BLaER1 (cell line): Measurements from ENCODE around the gene NACC2.

Experiments
- H3K27ac ChIP-seq: shearing (Covaris generic); formaldehyde crosslinking; 2 replicates; pipeline ENCODE4 v1.8.1; 2022
- H3K27me3 ChIP-seq: shearing (Covaris generic); formaldehyde crosslinking; 2 replicates; pipeline ENCODE4 v1.8.1; 2022
- H3K36me3 ChIP-seq: shearing (Covaris generic); formaldehyde crosslinking; 2 replicates; pipeline ENCODE4 v1.8.1; 2022
- H3K4me1 ChIP-seq: shearing (Covaris generic); formaldehyde crosslinking; 2 replicates; pipeline ENCODE4 v1.8.1; 2022
- H3K4me2 ChIP-seq: shearing (Covaris generic); formaldehyde crosslinking; 2 replicates; pipeline ENCODE4 v1.8.1; 2022
- H3K4me3 ChIP-seq: shearing (Covaris generic); formaldehyde crosslinking; 2 replicates; pipeline ENCODE4 v1.8.1; 2022
- H3K9ac ChIP-seq: shearing (Covaris generic); formaldehyde crosslinking; 2 replicates; pipeline ENCODE4 v1.8.1; 2022
- H3K9me3 ChIP-seq: shearing (Covaris generic); formaldehyde crosslinking; 2 replicates; pipeline ENCODE4 v1.8.1; 2022
- H4K20me1 ChIP-seq: shearing (Covaris generic); formaldehyde crosslinking; 2 replicates; pipeline ENCODE4 v1.8.1; 2022
- Cebpa-rat ChIP-seq: shearing (Covaris generic); IDR thresholded peaks from 2 replicates; pipeline ENCODE4 v1.8.1; 2022

Gene NACC2

DNA sequence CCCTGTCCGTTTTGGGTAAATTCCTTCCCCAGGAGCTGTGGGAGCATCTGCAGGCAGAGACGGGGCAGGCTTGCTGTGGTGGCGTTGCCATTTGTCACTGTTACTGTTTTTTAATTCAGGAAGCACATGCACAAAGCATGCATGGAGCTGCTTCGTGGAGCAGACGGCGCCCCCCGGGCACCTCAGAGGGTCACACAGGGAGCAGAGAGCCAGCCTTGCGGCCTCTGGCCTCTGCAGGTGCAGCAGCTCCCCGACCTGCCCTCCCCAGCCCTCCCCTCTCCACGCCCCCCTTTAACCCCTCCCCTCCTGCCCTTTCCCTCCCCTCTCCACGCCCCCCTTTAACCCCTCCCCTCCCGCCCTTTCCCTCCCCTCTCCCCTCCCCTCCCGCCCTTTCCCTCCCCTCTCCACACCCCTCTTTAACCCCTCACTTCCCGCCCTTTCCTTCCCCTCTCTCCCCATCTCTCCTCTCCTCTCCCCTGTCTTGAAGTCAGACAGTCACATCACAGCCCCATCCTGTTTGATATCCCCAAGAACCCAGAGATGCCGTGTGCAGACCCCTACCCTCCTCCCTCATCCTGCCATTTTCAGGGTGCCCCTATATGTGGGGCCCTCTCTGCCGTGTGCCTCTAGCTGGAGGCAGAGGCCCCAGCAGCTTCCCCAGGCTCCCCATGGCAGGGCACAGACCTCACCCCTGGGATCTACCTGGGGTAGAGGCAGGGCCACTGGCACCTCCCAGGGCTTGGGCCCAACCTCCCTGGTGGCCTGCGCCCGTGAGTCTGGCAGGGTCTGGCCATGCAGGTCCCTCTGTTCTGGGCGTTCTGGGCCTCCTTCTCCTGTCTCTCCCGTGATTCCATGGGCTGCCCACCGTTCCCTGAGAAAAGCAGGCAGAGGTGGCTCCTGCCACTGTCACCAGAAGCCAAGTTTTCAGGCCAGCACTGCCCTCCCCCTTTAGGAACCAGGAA lies 104.3 kb downstream of the NACC2 start:
- no peaks in the 10 kb centered on the region for H4K20me1 ChIP-seq
- H3K27ac ChIP-seq: peak overlapping the region; percentile 91
- no peak for TF ChIP-seq Cebpa-rat
- H3K27me3 ChIP-seq: no peaks in the 10 kb centered on the region
- H3K4me1 ChIP-seq: peaks cover 96% of the 10 kb centered on the region
- H3K9me3 ChIP-seq: no peaks in the 10 kb centered on the region
- peak overlapping the region; percentile 66 for H3K9ac ChIP-seq
- H3K4me3 ChIP-seq: no peak overlapping the region
- H3K36me3 ChIP-seq: no peaks in the 10 kb centered on the region
- peak overlapping the region; percentile 98 for H3K4me2 ChIP-seq

DNA sequence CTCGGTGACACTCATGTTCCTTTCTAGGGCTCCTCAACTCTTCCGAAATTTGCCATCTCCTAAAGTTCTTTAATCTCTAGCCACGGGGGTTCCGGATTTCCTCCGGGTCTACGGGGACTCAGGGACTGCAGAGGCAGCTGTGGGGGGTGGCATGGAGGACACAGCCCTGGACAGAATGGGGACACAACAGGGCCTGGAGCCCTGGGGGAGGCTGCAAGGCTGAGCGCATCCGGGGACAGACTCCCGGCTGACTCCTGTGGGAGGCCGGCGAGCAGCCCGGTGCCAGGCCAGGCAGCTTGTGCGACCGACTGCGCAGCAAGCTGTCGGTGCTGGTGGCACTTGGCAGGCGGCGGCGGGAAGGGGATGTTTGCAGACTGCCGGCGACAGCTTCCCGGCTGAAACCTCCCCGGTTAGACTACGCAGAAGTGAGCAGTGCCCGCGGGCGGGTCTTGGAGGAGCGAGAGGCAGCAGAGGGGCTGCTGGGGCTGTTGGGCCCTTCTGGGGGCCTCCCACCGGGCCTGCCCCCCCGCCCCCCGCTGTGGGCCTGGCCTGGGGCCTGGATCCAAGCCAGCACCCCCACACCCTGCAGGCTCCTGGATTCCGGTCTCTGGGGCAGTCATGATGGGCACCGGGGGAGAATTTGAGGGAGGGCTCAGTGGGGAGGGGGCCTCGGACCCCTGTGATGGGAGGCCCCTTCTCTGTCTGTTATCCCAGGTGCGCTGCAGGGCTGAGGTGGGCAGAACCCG lies 105.2 kb downstream of the NACC2 start:
- Histone ChIP-seq H4K20me1 (no peaks in the 10 kb centered on the region), H3K9ac (no peak overlapping the region; the same call in 1 of the 2 replicates), H3K36me3 (no peaks in the 10 kb centered on the region), H3K9me3 (no peaks in the 10 kb centered on the region), H3K4me3 (no peak overlapping the region), H3K27ac (peak overlapping the region; percentile 72), H3K4me2 (peak overlapping the region; percentile 85), H3K4me1 (peaks cover 94% of the 10 kb centered on the region), H3K27me3 (no peaks in the 10 kb centered on the region)
- TF ChIP-seq Cebpa-rat: no peak

DNA sequence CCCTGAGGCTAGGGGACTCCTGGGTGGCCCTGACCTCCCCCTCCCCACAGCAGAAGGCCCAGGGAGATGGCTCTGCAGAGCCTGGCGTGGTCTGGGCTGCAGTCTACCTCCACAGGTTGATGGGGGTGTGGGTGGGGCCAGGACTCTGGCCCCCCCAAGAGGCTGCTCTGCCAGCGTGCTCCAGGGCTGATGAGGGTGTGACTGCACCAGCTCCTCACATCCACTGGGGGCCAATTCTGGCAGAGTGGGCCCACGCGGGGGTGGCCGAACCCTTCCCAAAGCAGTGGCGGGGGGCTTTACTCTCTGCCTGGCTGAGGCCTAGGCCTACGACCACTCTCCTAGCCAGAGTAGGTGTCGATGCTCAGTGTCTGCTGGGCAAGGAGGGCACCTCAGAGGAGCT lies 105.9 kb downstream of the NACC2 start:
- no peak for TF ChIP-seq Cebpa-rat

DNA sequence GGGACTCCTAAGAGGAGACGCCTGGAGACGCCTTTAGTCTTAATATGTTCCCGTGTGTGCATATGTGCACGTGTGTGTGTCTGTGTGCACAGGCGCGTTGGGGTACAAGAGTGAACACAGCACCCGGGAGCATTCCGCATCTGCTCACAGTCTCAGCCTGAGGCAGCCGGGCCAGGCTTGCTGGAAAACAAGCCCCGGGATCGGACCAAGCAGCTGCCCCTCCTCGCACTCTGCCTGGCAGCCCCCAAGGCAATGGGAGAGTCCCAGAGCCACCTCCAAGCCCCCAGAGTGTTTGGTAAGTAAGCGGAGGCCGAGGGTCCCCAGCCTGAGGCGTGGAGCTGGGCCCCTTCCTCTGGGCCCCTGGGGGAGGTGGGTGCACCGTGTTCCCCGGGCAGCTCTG lies 106.6 kb downstream of the NACC2 start:
- Histone ChIP-seq H3K4me3 (no peak overlapping the region), H3K27ac (peak overlapping the region; percentile 72; the same call in 1 of the 2 replicates), H3K4me2 (peak overlapping the region; percentile 85), H3K9ac (no peak overlapping the region), H3K36me3 (no peaks in the 10 kb centered on the region), H3K9me3 (no peaks in the 10 kb centered on the region), H3K27me3 (no peaks in the 10 kb centered on the region), H4K20me1 (no peaks in the 10 kb centered on the region), H3K4me1 (peaks cover 94% of the 10 kb centered on the region)
- TF ChIP-seq Cebpa-rat: no peak

More for the DNA sequence above, 105.9 kb downstream of the NACC2 start:
- Histone ChIP-seq H3K27ac (peak overlapping the region; percentile 72), H3K9ac (no peak overlapping the region; the same call in 1 of the 2 replicates), H3K36me3 (no peaks in the 10 kb centered on the region), H3K4me3 (no peak overlapping the region), H3K9me3 (no peaks in the 10 kb centered on the region), H3K4me1 (peaks cover 94% of the 10 kb centered on the region), H3K4me2 (peak overlapping the region; percentile 85), H3K27me3 (no peaks in the 10 kb centered on the region), H4K20me1 (no peaks in the 10 kb centered on the region)

DNA sequence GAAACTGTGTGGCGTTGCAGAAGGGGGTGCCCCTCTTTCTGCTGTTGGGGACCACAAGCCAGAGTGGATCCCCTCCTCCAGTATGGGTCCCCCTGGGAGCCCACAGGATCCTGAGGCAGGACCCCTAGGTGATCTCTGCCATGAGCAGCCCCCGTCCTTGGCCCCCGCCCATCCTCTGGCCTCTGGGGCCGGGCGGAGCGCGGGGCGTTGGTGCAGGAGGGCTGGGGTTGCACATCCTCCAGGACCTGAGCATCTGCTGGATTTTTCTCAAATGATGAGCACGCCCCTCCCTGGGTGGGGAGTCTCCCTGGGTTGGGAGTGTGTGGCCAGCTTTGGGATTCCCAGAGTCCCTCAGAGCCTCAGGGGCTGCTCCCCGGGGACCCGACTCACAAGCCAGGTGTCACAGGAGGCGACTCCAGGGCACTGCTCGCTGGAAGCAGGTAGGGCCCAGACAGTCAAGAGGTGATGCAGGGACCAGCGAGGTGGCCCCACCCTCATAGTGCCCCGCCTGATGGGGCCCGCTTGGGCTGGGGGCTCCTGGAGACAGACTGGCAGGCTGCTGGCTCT lies 107.2 kb downstream of the NACC2 start:
- Histone ChIP-seq H3K9ac (no peak overlapping the region), H3K4me3 (no peak overlapping the region), H3K27ac (no peak overlapping the region), H3K27me3 (no peaks in the 10 kb centered on the region), H3K4me1 (peaks cover 94% of the 10 kb centered on the region), H4K20me1 (no peaks in the 10 kb centered on the region), H3K4me2 (peak overlapping the region; percentile 85), H3K9me3 (no peaks in the 10 kb centered on the region), H3K36me3 (no peaks in the 10 kb centered on the region)
- TF ChIP-seq Cebpa-rat: no peak

DNA sequence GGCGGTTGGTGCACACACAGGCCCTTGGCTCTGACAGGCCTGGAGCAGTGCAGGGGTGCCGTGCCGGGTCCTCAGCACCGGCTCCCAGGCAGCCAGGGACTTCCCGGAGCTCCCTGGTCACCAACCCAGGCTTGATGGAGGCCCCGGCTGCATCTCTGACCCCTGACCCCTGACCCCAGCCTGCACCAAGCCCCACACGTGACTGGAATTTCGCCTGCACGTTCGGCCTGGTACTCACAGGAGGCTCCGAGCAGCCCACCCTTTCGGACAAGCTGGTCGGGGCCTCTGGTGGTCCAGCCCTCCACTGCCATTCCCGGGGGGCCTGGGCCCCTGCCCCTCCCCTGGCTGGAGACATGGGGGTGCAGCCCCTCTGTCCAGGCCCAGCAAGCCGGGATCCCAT lies 108.5 kb downstream of the NACC2 start:
- Histone ChIP-seq H3K9ac (0 out of 2 replicates have a peak overlapping the region, but pooled peaks have one; percentile 10), H3K4me1 (peaks cover 88% of the 10 kb centered on the region), H3K4me2 (peak overlapping the region; percentile 85; the same call in 1 of the 2 replicates), H3K9me3 (no peaks in the 10 kb centered on the region), H3K4me3 (no peak overlapping the region), H3K27ac (0 out of 2 replicates have a peak overlapping the region, but pooled peaks have one; percentile 30), H3K36me3 (no peaks in the 10 kb centered on the region), H3K27me3 (no peaks in the 10 kb centered on the region), H4K20me1 (no peaks in the 10 kb centered on the region)
- no peak for TF ChIP-seq Cebpa-rat

DNA sequence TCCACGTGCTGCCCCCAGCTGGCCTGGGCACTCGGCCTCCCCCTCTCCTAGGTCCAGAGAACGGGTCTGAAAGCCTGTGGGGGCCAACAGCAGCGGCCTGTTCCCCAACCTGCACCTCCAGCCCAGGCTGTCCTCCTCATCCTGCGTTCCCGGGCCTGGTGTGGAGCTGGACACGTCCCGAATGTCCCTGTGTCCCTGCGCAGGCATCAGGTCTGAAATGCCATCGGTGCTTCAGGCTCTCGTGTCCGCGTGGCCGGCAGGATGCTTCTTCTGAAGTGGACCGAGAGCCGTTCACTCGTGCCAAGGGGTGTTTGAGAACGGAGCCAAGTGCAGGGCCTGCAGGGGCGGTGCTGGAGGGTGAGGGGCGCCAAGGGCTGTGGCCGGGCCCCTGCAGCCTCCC lies 109.2 kb downstream of the NACC2 start:
- H3K27me3 ChIP-seq: no peaks in the 10 kb centered on the region
- H4K20me1 ChIP-seq: no peaks in the 10 kb centered on the region
- no peak overlapping the region for H3K4me3 ChIP-seq
- H3K4me2 ChIP-seq: 0 out of 2 replicates have a peak overlapping the region, but pooled peaks have one; percentile 85
- 0 out of 2 replicates have a peak overlapping the region, but pooled peaks have one; percentile 30 for H3K27ac ChIP-seq
- no peaks in the 10 kb centered on the region for H3K36me3 ChIP-seq
- 0 out of 2 replicates have a peak overlapping the region, but pooled peaks have one; percentile 10 for H3K9ac ChIP-seq
- H3K4me1 ChIP-seq: peaks cover 86% of the 10 kb centered on the region
- no peaks in the 10 kb centered on the region for H3K9me3 ChIP-seq
- TF ChIP-seq Cebpa-rat: no peak

DNA sequence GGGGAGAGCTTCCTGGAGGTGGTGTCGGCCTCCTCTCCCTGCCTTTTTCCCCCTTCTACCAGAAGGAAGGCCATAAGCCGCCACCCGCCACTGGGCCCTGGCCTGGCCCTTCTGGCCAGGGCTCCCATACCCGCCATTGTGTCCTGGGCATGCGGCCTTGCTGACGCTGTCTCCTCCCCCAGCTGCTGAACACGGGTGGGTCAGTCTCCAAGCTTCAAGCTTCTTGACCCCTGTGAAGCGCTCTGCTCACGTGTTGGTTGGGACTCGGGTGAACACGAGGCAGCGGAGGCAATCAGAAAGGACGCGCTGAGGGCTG lies 109.7 kb downstream of the NACC2 start:
- H3K27ac ChIP-seq: no peak overlapping the region
- no peak overlapping the region for H3K4me3 ChIP-seq
- no peaks in the 10 kb centered on the region for H3K27me3 ChIP-seq
- TF ChIP-seq Cebpa-rat: no peak
- no peak overlapping the region; the same call in 1 of the 2 replicates for H3K4me2 ChIP-seq
- 0 out of 2 replicates have a peak overlapping the region, but pooled peaks have one; percentile 10 for H3K9ac ChIP-seq
- H3K36me3 ChIP-seq: no peaks in the 10 kb centered on the region
- no peaks in the 10 kb centered on the region for H4K20me1 ChIP-seq
- H3K4me1 ChIP-seq: peaks cover 88% of the 10 kb centered on the region
- no peaks in the 10 kb centered on the region for H3K9me3 ChIP-seq

DNA sequence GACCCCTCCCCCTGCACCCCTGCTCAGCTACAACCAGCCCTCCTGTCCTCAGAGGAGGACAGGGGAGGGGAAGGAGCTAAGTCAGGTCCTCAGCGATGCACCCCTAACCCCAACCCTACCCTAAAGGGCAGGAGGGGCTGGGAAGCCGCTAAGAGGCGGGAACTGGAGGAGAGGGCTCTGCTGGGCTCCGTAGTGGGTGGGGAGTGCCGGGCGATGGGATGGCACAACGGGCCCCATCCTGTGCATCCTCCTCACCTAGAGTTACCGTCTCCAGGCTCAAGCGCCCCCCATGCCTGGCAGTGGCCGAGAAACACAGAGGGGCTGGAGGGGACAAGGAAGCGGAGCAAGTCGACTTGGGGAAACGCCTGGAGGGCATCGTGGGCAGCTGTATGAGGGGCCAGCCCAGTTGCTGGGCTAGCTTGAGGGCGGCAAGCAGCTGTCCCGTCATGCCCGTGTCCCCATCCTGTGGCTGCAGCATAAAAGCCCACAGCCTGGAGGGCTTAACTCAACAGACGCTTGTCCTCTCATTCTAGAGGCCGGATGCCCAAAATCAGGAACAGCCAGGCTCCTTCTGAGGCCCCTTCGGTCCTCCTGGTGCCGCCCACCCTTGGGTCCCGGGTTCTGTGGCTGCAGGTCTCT lies 110.9 kb downstream of the NACC2 start:
- Histone ChIP-seq H3K4me2 (peak overlapping the region; percentile 67), H3K27ac (no peak overlapping the region), H3K4me1 (peaks cover 88% of the 10 kb centered on the region), H3K36me3 (no peaks in the 10 kb centered on the region), H4K20me1 (no peaks in the 10 kb centered on the region), H3K9ac (no peak overlapping the region), H3K27me3 (no peaks in the 10 kb centered on the region), H3K4me3 (no peak overlapping the region), H3K9me3 (no peaks in the 10 kb centered on the region)
- TF ChIP-seq Cebpa-rat: no peak
